ENCODE measurements around the gene ITGB2. TPM values are rescaled to one million over a fixed set of nuclear protein-coding genes. Genes with fewer than 3 reads are reported as not detected.

ITGB2 gene
- total RNA-seq, 1 donor from 2014 or later, result 35.1 TPM

DNA sequence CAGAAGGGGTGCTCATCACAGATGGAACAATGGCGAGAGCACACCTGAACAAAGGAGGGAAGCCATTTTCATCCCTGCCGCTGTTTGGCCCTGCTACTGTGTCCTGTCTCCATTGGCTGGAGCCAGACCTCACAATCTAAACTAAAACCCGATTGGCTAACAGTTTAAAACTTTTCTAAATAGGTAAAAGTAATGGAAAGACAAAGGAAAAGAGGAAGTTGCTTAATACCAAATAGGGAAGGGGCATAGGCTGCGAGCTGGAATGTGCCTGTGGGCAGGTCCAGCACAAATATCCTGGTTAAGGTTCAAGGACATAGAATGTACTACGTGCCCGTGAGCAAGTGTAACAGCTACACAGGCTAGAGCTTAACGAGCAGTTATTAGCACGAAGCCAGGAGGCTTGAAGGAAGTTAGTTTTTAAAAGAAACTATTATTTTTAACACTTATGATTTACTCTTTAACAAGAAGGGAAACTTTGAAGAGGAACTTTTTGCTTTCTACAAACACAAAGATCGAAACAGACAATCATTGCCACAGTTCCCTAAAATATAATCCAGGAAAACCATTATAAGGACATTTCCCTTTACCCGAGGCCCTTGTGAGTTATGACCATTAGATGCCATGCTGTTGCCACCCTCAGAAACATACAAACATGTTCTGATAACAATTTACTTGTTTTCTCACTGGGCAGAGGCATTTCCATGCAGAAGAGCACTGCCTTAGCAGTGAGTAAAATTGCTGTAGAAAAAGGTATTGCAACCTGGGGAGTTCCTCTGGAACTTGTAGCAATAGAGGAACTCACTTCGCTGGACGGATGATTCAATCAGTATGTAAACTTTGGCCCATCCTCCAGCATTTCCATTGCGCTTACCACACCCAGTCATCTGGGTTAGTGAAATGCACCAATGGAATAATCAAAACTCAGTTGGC, 42.4 kb downstream of the ITGB2 start:
- Histone ChIP-seq H3K36me3 (no peaks in the 10 kb centered on the region), H3K27ac (no peak overlapping the region)
- intact Hi-C loops (cut with DNase I), result loop anchor here (10.0 kb wide), 1 partner anchor 544 kb away; the partner anchor contains the start of gene CFAP410

DNA sequence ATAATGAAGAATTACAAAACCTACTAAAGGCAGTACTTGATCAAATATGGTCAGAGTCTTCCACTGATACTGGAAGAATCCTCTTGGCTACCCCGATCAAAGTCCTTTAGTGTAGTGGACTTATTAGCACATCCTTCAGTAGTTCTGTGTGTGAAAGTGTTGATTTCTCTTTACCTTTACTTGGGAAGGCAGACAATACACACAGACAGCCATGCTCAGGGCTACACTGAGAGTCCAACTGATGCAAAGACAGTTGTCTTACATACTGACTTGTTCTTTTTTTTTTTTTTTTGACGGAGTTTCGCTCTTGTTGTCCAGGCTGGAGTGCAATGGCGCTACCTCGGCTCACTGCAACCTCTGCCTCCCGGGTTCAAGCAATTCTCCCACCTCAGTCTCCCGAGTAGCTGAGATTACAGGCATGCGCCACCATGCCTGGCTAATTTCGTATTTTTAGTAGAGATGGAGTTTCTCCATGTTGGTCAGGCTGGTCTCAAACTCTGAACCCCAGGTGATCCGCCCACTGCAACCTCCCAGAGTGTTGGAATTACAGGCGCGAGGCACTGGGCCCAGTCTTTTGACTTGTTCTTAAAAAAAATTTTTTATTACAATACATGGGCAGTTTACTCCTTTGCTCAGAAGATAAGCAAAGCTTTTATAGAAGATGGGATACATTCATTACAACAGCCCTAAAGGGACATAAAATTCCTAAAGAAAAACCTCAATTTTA, 43.7 kb downstream of the ITGB2 start:
- TF ChIP-seq, protein P1, sequence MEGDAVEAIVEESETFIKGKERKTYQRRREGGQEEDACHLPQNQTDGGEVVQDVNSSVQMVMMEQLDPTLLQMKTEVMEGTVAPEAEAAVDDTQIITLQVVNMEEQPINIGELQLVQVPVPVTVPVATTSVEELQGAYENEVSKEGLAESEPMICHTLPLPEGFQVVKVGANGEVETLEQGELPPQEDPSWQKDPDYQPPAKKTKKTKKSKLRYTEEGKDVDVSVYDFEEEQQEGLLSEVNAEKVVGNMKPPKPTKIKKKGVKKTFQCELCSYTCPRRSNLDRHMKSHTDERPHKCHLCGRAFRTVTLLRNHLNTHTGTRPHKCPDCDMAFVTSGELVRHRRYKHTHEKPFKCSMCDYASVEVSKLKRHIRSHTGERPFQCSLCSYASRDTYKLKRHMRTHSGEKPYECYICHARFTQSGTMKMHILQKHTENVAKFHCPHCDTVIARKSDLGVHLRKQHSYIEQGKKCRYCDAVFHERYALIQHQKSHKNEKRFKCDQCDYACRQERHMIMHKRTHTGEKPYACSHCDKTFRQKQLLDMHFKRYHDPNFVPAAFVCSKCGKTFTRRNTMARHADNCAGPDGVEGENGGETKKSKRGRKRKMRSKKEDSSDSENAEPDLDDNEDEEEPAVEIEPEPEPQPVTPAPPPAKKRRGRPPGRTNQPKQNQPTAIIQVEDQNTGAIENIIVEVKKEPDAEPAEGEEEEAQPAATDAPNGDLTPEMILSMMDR (IDR thresholded peaks at IDR 0.05), result no peak
- TF ChIP-seq POLR2AphosphoS5 (IDR thresholded peaks at IDR 0.05; ENCODE audit: insufficient read depth in 1 of 2, low read depth in 1 of 2) (no peak), POLR2A (IDR thresholded peaks at IDR 0.05) (no peak)
- intact Hi-C loops (cut with DNase I), result loop anchor here (10.0 kb wide), 1 partner anchor 542 kb away; the partner anchor contains the start of gene CFAP410
- no peaks in the 10 kb centered on the region for H3K27me3 ChIP-seq
- H3K36me3 ChIP-seq, result no peaks in the 10 kb centered on the region
- peaks cover 36% of the 10 kb centered on the region for H3K4me1 ChIP-seq
- H3K9me3 ChIP-seq, result no peaks in the 10 kb centered on the region
- no peak for DNase-seq (ENCODE audit: extremely low spot score in 2 of 2)
- H3K27ac ChIP-seq, result no peak overlapping the region
- H3K4me3 ChIP-seq, result no peak overlapping the region

More for the DNA sequence above, 42.4 kb downstream of the ITGB2 start:
- H3K4me3 ChIP-seq, result no peak overlapping the region
- peaks cover 27% of the 10 kb centered on the region for H3K4me1 ChIP-seq
- no peak for DNase-seq (ENCODE audit: extremely low spot score in 2 of 2)
- no peaks in the 10 kb centered on the region for H3K27me3 ChIP-seq
- TF ChIP-seq POLR2A (IDR thresholded peaks at IDR 0.05) (no peak), POLR2AphosphoS5 (IDR thresholded peaks at IDR 0.05; ENCODE audit: insufficient read depth in 1 of 2, low read depth in 1 of 2) (no peak)
- TF ChIP-seq, protein P1 (IDR thresholded peaks at IDR 0.05), result no peak
- H3K9me3 ChIP-seq, result no peaks in the 10 kb centered on the region

DNA sequence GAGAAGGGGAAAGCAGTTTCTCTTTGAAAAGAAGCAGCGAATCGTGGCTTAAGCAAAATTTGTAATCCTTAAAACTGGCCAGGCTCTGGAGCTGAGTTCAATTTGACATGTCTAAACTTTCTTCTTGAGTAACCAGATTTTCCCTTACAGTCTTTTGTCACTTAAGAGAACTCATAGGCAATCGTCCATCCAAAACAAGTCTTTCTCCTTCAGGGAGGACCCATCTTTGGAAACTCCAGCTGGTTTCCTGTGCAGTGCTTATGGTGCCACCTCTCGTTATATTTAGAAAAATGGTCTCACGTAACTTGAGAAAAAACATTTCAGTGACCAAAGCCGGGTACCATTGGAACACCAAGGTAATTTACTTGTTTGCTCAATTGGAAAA, 45.4 kb downstream of the ITGB2 start:
- intact Hi-C loops (cut with DNase I), result loop anchor here (10.0 kb wide), 1 partner anchor 541 kb away; the partner anchor contains the start of gene CFAP410
- Histone ChIP-seq H3K27ac (peak overlapping the region; percentile 90), H3K27me3 (no peaks in the 10 kb centered on the region), H3K4me1 (peaks cover 45% of the 10 kb centered on the region), H3K36me3 (no peaks in the 10 kb centered on the region), H3K9me3 (no peaks in the 10 kb centered on the region), H3K4me3 (peak overlapping the region; percentile 79 to 88)
- TF ChIP-seq, protein P1 (IDR thresholded peaks at IDR 0.05), result no peak
- peak in 1 of 2 donors; percentile 60 for TF ChIP-seq POLR2AphosphoS5 (IDR thresholded peaks at IDR 0.05; ENCODE audit: insufficient read depth in 1 of 2, low read depth in 1 of 2)
- DNase-seq (ENCODE audit: extremely low spot score in 2 of 2), result no peak

GRCh38 chr21:44874497-44875315, 46.0 kb downstream of the ITGB2 start:
- intact Hi-C loops (cut with DNase I), result loop anchor here (5.0 to 10.0 kb wide), 2 partner anchors 57 to 540 kb away; partner anchors contain the start of genes CFAP410 and SUMO3
- Histone ChIP-seq H3K4me1 (peaks cover 51% of the 10 kb centered on the region), H3K4me3 (peak overlapping the region; percentile 79 to 88), H3K27me3 (no peaks in the 10 kb centered on the region), H3K36me3 (no peaks in the 10 kb centered on the region), H3K9me3 (no peaks in the 10 kb centered on the region), H3K27ac (peak overlapping the region; percentile 90)
- DNase-seq (ENCODE audit: extremely low spot score in 2 of 2), result no peak
- TF ChIP-seq, protein P1 (IDR thresholded peaks at IDR 0.05), result no peak
- TF ChIP-seq POLR2AphosphoS5 (IDR thresholded peaks at IDR 0.05; ENCODE audit: insufficient read depth in 1 of 2, low read depth in 1 of 2), result peak; percentile 41 to 49
